Left ventricle myocardium inferior (tissue), 1 donor: Measurements from ENCODE around the gene B4GALT2. TPM values are rescaled to one million over a fixed set of nuclear protein-coding genes. Genes with fewer than 3 reads are reported as not detected.

Source experiments
- DNase-seq: peaks from one replicate; pipeline ENCODE4 v3.0.0-alpha.2; 2020
- H3K27ac ChIP-seq: fragments of 200-600 bp; replicated peaks from 2 replicates; pipeline ENCODE4 v1.8.0; 2021
- H3K27me3 ChIP-seq: fragments of 200-600 bp; 2 replicates; pipeline ENCODE4 v1.8.0; 2021; ENCODE audit warnings: low read depth
- H3K36me3 ChIP-seq: fragments of 200-600 bp; 2 replicates; pipeline ENCODE4 v1.8.0; 2021
- H3K4me1 ChIP-seq: fragments of 200-600 bp; 2 replicates; pipeline ENCODE4 v1.8.0; 2021
- H3K4me3 ChIP-seq: fragments of 200-600 bp; 2 replicates; pipeline ENCODE4 v1.8.0; 2021; ENCODE audit warnings: mild to moderate bottlenecking, moderate library complexity
- H3K9me3 ChIP-seq: fragments of 200-600 bp; replicated peaks from 2 replicates; pipeline ENCODE4 v1.8.0; 2021
- CTCF ChIP-seq: fragments of 200-600 bp; IDR thresholded peaks from 2 replicates; pipeline ENCODE4 v1.8.0; 2021; ENCODE audit warnings: antibody characterized with exemption, mild to moderate bottlenecking, borderline replicate concordance
- intact Hi-C: fragments of 100-400 bp; cut with micrococcal nuclease; formaldehyde crosslinking; loops from one replicate; pipeline ENCODE4 v1.11.0; 2022
- total RNA-seq: library from RNA; stranded (reverse); fragmentation: NEBNext Ultra II Directional; extraction: Animal tissue kit (Norgen Biotek cat#: 25700); gene quantifications from one replicate; pipeline ENCODE4 v1.2.1, GENCODE V29; 2021
- donor health status: DM: no; HTN: yes; CAD: no; lungs with severe emphysema.

The B4GALT2 gene
- total RNA-seq, 1 donor from 2014 or later, result 40.3 TPM

- Histone ChIP-seq H3K9me3 (no peaks in the 10 kb centered on the region), H3K4me3 (peak within 1 kb of the TSS; percentile 84), H3K36me3 (no peaks in the 10 kb centered on the region), H3K4me1 (peaks cover 20% of the 10 kb centered on the region), H3K27ac (peak within 1 kb of the TSS; percentile 68), H3K27me3 (no peaks in the 10 kb centered on the region)
- peak; percentile 19 for TF ChIP-seq CTCF
- DNase-seq, result peak; percentile 86
- intact Hi-C loops, result no loop called here
Observed at GRCh38 chr1:43991476-43992231, 12.6 kb downstream of the B4GALT2 start, which contains the start of gene CCDC24. TSS of gene CCDC24 (plus strand) at chr1:43991599. CDS start at chr1:43991879, 280 bp downstream.

- intact Hi-C loops, result no loop called here
- DNase-seq, result no peak
- Histone ChIP-seq H3K27ac (peak overlapping the region; percentile 68), H3K4me1 (peaks cover 20% of the 10 kb centered on the region), H3K36me3 (no peaks in the 10 kb centered on the region), H3K4me3 (peak overlapping the region; percentile 84), H3K27me3 (no peaks in the 10 kb centered on the region), H3K9me3 (no peaks in the 10 kb centered on the region)
- no peak for TF ChIP-seq CTCF
Observed at GRCh38 chr1:43992232-43992995, 13.4 kb downstream of the B4GALT2 start.

GRCh38 chr1:43993206-43993914, 14.3 kb downstream of the B4GALT2 start:
- intact Hi-C loops, result no loop called here
- Histone ChIP-seq H3K36me3 (no peaks in the 10 kb centered on the region), H3K27ac (no peak overlapping the region), H3K27me3 (no peaks in the 10 kb centered on the region), H3K4me3 (no peak overlapping the region), H3K9me3 (no peaks in the 10 kb centered on the region), H3K4me1 (peaks cover 20% of the 10 kb centered on the region)
- DNase-seq, result no peak
- TF ChIP-seq CTCF, result no peak

GRCh38 chr1:43994071-43994470, 15.1 kb downstream of the B4GALT2 start:
- intact Hi-C loops, result no loop called here
- no peak overlapping the region for H3K4me3 ChIP-seq
- H3K27me3 ChIP-seq, result no peaks in the 10 kb centered on the region
- peaks cover 20% of the 10 kb centered on the region for H3K4me1 ChIP-seq
- no peak for TF ChIP-seq CTCF
- no peak for DNase-seq
- H3K9me3 ChIP-seq, result no peaks in the 10 kb centered on the region
- no peaks in the 10 kb centered on the region for H3K36me3 ChIP-seq
- no peak overlapping the region for H3K27ac ChIP-seq
